Naive B cell (primary cell): ENCODE data around the gene ZNF169. TPM values are rescaled to one million over a fixed set of nuclear protein-coding genes. Genes with fewer than 3 reads are reported as not detected.
"Not testable (repeated sequence)": the region's sequence is repeated elsewhere in the genome, so short reads cannot be mapped to it uniquely, and the experiment has no call there.

Experiments used
- ATAC-seq, 2 donors: fragments of 150-1000 bp; cut with Tn5 transposase; 2 replicates each; pipeline ENCODE4 v1.10.0; 2021; ENCODE audit warnings: low read depth in 2 of 2, mild to moderate bottlenecking in 2 of 2, moderate library complexity in 2 of 2
- DNase-seq: peaks from one replicate; pipeline ENCODE4 v3.0.0; 2022
- H3K27ac Mint-ChIP-seq, 6 donors: one replicate each; pipeline ENCODE4 v1.8.0; 2020 to 2022; ENCODE audit warnings: mild to moderate bottlenecking in 6 of 6, mixed read lengths in 6 of 6, moderate library complexity in 5 of 6, inconsistent platforms in 2 of 6
- H3K27me3 Mint-ChIP-seq, 3 donors: one replicate each; pipeline ENCODE4 v1.8.0; 2021 to 2022; ENCODE audit warnings: mixed read lengths in 3 of 3, mild to moderate bottlenecking in 1 of 3
- H3K36me3 Mint-ChIP-seq, 2 donors: one replicate each; pipeline ENCODE4 v1.8.0; 2020 to 2022; ENCODE audit warnings: mixed read lengths in 2 of 2, inconsistent platforms in 1 of 2, mild to moderate bottlenecking in 1 of 2
- H3K4me1 Mint-ChIP-seq, 3 donors: one replicate each; pipeline ENCODE4 v1.8.0; 2020 to 2022; ENCODE audit warnings: mixed read lengths in 3 of 3, inconsistent platforms in 1 of 3, mild to moderate bottlenecking in 1 of 3, moderate library complexity in 1 of 3
- H3K4me3 Mint-ChIP-seq, 8 donors: one replicate each; pipeline ENCODE4 v1.8.0; 2020 to 2022; ENCODE audit warnings: mild to moderate bottlenecking in 8 of 8, mixed read lengths in 8 of 8, moderate library complexity in 8 of 8, inconsistent platforms in 2 of 8
- H3K9me3 Mint-ChIP-seq, 7 donors: one replicate each; pipeline ENCODE4 v1.8.0; 2020 to 2022; ENCODE audit warnings: mixed read lengths in 7 of 7, mild to moderate bottlenecking in 5 of 7, inconsistent platforms in 2 of 7, moderate library complexity in 1 of 7
- polyA plus RNA-seq, 6 donors: library from polyadenylated mRNA; unstranded; fragments of 300-500 nt; fragmentation: Illumina TruSeq; gene quantifications; one replicate each; pipeline ENCODE4 v1.2.3, GENCODE V29; 2021; ENCODE audit warnings: low read depth in 6 of 6

Gene ZNF169
- polyA plus RNA-seq, 6 donors from 2014 or later = 1.6 to 6.8 (median 4.8) TPM

DNA sequence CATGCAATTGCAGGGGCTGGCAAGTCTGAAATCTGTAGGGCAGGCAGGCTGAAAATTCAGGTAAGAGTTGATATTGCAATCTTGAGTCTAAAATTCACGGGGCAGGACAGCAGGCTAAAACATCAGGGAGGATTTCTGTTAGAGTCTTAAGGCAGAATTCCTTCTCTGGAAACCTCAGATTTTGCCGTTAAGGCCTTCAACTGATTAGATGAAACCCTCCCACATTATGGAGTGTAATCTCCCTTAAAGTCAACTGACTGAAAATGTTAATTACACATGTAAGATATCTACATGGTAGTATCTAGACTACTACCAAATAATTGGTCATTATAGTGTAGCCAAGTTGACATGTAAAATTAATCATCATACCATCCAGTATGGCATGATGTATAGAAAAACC is 3.1 kb upstream of the ZNF169 start:
- ATAC-seq (no peak), DNase-seq (no peak)
- Mint-ChIP-seq H3K9me3 (no peaks in the 10 kb centered on the region), H3K4me3 (peak overlapping the region in 1 of 8 donors; percentile 48), H3K27me3 (peaks cover 0 to 24% (median 21%) of the 10 kb centered on the region in 3 donors), H3K27ac (no peak overlapping the region), H3K36me3 (peaks cover 0 to 3% of the 10 kb centered on the region in 2 donors), H3K4me1 (peaks cover 10 to 23% (median 14%) of the 10 kb centered on the region in 3 donors)

GRCh38 chr9:94265626-94266402 is 6.7 kb downstream of the ZNF169 start:
- H3K4me1 Mint-ChIP-seq = peaks cover 11 to 41% (median 23%) of the 10 kb centered on the region in 3 donors
- H3K9me3 Mint-ChIP-seq = peaks cover 0 to 20% (median 8%) of the 10 kb centered on the region in 7 donors
- not testable (repeated sequence) for H3K27me3 Mint-ChIP-seq, ATAC-seq, H3K4me3 Mint-ChIP-seq, DNase-seq
- H3K27ac Mint-ChIP-seq = peak overlapping the region in 1 of 6 donors; percentile 76
- peaks cover 16 to 22% of the 10 kb centered on the region in 2 donors for H3K36me3 Mint-ChIP-seq

GRCh38 chr9:94269264-94269663 is 10.2 kb downstream of the ZNF169 start:
- H3K9me3 Mint-ChIP-seq = peaks cover 0 to 20% (median 8%) of the 10 kb centered on the region in 7 donors
- peaks cover 15 to 20% of the 10 kb centered on the region in 2 donors for H3K36me3 Mint-ChIP-seq
- DNase-seq (no peak), ATAC-seq (no peak)
- no peaks in the 10 kb centered on the region for H3K27me3 Mint-ChIP-seq
- H3K4me3 Mint-ChIP-seq = no peak overlapping the region
- peaks cover 12 to 30% (median 15%) of the 10 kb centered on the region in 3 donors for H3K4me1 Mint-ChIP-seq
- H3K27ac Mint-ChIP-seq = peak overlapping the region in 2 of 6 donors; percentile 28 to 35

GRCh38 chr9:94270009-94270408 is 10.9 kb downstream of the ZNF169 start:
- H3K4me3 Mint-ChIP-seq = no peak overlapping the region
- peaks cover 8 to 16% of the 10 kb centered on the region in 2 donors for H3K36me3 Mint-ChIP-seq
- H3K9me3 Mint-ChIP-seq = peaks cover 0 to 20% (median 8%) of the 10 kb centered on the region in 7 donors
- peaks cover 12 to 29% (median 15%) of the 10 kb centered on the region in 3 donors for H3K4me1 Mint-ChIP-seq
- ATAC-seq (no peak), DNase-seq (no peak)
- no peak overlapping the region for H3K27ac Mint-ChIP-seq
- H3K27me3 Mint-ChIP-seq = no peaks in the 10 kb centered on the region

- not testable (repeated sequence) for H3K27ac Mint-ChIP-seq, H3K4me3 Mint-ChIP-seq, ATAC-seq, H3K27me3 Mint-ChIP-seq, DNase-seq
- Mint-ChIP-seq H3K9me3 (peaks cover 0 to 17% (median 10%) of the 10 kb centered on the region in 7 donors), H3K4me1 (peaks cover 16 to 28% (median 25%) of the 10 kb centered on the region in 3 donors), H3K36me3 (peaks cover 30 to 32% of the 10 kb centered on the region in 2 donors)
Observed at GRCh38 chr9:94277029-94277428, 17.9 kb downstream of the ZNF169 start.

GRCh38 chr9:94277885-94278536 is 18.9 kb downstream of the ZNF169 start:
- H3K27me3 Mint-ChIP-seq = no peaks in the 10 kb centered on the region
- peaks cover 35 to 37% of the 10 kb centered on the region in 2 donors for H3K36me3 Mint-ChIP-seq
- no peak overlapping the region for H3K27ac Mint-ChIP-seq
- H3K4me3 Mint-ChIP-seq = no peak overlapping the region
- DNase-seq (no peak), ATAC-seq (no peak)
- H3K9me3 Mint-ChIP-seq = peaks cover 0 to 17% (median 10%) of the 10 kb centered on the region in 7 donors
- H3K4me1 Mint-ChIP-seq = peaks cover 9 to 18% (median 15%) of the 10 kb centered on the region in 3 donors

DNA sequence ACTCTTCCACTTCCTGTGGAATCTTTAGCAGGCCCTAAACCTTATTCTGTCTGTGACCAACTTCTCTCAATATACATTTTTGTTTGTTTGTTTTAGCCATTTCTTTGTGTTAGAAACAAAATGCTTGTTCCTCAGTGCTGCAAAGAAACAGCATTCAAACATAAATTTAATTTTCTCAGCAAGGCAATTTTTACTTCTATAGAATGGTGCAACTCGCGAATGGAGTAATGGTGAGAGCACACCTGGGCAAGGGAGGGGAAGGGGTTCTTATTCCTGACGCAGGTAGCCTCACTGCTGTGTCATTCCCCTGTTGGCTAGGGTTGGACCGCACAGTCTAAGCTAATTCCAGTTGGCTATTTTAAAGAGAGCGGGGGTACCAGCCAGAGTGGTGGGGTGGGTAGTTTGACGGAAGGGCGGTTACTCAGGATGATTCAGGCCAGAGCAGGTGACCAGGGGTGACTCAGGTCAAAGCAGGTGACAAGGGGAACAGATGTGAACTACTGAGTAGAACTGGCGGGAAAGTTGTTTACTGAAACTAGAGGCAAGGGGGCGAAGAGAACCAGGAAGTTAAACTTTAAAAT is 21.4 kb downstream of the ZNF169 start:
- no peak overlapping the region for H3K4me3 Mint-ChIP-seq
- ATAC-seq = no peak
- peaks cover 3 to 10% (median 9%) of the 10 kb centered on the region in 3 donors for H3K4me1 Mint-ChIP-seq
- no peaks in the 10 kb centered on the region for H3K27me3 Mint-ChIP-seq
- peaks cover 0 to 17% (median 10%) of the 10 kb centered on the region in 7 donors for H3K9me3 Mint-ChIP-seq
- H3K27ac Mint-ChIP-seq = no peak overlapping the region
- no peak for DNase-seq
- H3K36me3 Mint-ChIP-seq = peaks cover 32 to 45% of the 10 kb centered on the region in 2 donors

DNA sequence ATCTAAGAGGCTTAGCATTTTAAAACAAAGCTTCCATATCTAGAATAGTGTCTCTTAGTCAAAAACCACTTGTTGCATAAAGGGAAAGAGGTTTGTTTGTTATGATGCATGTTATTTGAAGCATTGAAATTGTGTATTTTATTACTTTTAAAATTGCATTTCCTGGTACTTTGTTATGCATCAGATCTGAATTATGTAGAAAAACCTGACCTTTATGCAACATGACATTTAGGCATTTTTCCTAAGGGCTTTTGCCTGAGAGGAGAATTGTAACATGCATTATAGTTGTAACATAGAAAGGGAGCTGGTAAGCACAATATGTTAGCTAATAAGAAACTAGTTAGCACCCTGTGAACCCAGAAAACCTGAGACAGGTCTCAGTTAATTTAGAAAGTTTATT is 22.0 kb downstream of the ZNF169 start:
- Mint-ChIP-seq H3K9me3 (peaks cover 0 to 17% (median 10%) of the 10 kb centered on the region in 7 donors), H3K27ac (no peak overlapping the region), H3K36me3 (peaks cover 34 to 45% of the 10 kb centered on the region in 2 donors), H3K4me1 (peaks cover 3 to 8% (median 6%) of the 10 kb centered on the region in 3 donors), H3K4me3 (no peak overlapping the region), H3K27me3 (no peaks in the 10 kb centered on the region)
- DNase-seq = no peak
- no peak for ATAC-seq

- H3K27me3 Mint-ChIP-seq = no peaks in the 10 kb centered on the region
- H3K9me3 Mint-ChIP-seq = peaks cover 0 to 1% (median 0%) of the 10 kb centered on the region in 7 donors
- H3K4me3 Mint-ChIP-seq = no peak overlapping the region
- peaks cover 32 to 33% of the 10 kb centered on the region in 2 donors for H3K36me3 Mint-ChIP-seq
- no peak overlapping the region for H3K27ac Mint-ChIP-seq
- DNase-seq (no peak), ATAC-seq (no peak)
- H3K4me1 Mint-ChIP-seq = peaks cover 5 to 11% (median 5%) of the 10 kb centered on the region in 3 donors
Observed at GRCh38 chr9:94286116-94286515, 27.0 kb downstream of the ZNF169 start.

GRCh38 chr9:94287877-94288513 is 28.9 kb downstream of the ZNF169 start:
- Mint-ChIP-seq H3K9me3 (peaks cover 0 to 5% (median 0%) of the 10 kb centered on the region in 7 donors), H3K4me3 (no peak overlapping the region), H3K27me3 (no peaks in the 10 kb centered on the region), H3K27ac (no peak overlapping the region), H3K36me3 (peaks cover 37 to 39% of the 10 kb centered on the region in 2 donors), H3K4me1 (peaks cover 0 to 11% (median 5%) of the 10 kb centered on the region in 3 donors)
- ATAC-seq (no peak), DNase-seq (no peak)

GRCh38 chr9:94289691-94290090 is 30.6 kb downstream of the ZNF169 start:
- Mint-ChIP-seq H3K4me1 (peaks cover 0 to 11% (median 5%) of the 10 kb centered on the region in 3 donors), H3K27me3 (no peaks in the 10 kb centered on the region), H3K9me3 (peaks cover 0 to 5% (median 0%) of the 10 kb centered on the region in 7 donors), H3K4me3 (no peak overlapping the region), H3K27ac (peak overlapping the region in 1 of 6 donors; percentile 54), H3K36me3 (peaks cover 43 to 48% of the 10 kb centered on the region in 2 donors)
- DNase-seq = no peak
- no peak for ATAC-seq

- H3K4me3 Mint-ChIP-seq = no peak overlapping the region
- H3K4me1 Mint-ChIP-seq = no peaks in the 10 kb centered on the region
- H3K27me3 Mint-ChIP-seq = no peaks in the 10 kb centered on the region
- ATAC-seq (no peak), DNase-seq (no peak)
- peaks cover 17 to 27% of the 10 kb centered on the region in 2 donors for H3K36me3 Mint-ChIP-seq
- no peak overlapping the region for H3K27ac Mint-ChIP-seq
- H3K9me3 Mint-ChIP-seq = peaks cover 0 to 2% (median 0%) of the 10 kb centered on the region in 7 donors
Observed at GRCh38 chr9:94298949-94299599, 40.0 kb downstream of the ZNF169 start.
